Esophagus muscularis mucosa (tissue), 3 donors: ENCODE data around the gene TYR.

Experiments used
- CTCF ChIP-seq, 3 experiments: fragments of 200-600 bp in 2 of 3; fragments of 450-650 bp in 1 of 3; sonication (generic) in 2 of 3; IDR thresholded peaks; one replicate each; pipeline ENCODE4 v1.5.1; 2017 to 2019; ENCODE audit warnings: antibody characterized with exemption in 3 of 3, mild to moderate bottlenecking in 2 of 3, moderate library complexity in 1 of 3
- POLR2AphosphoS5 ChIP-seq, 2 donors: sonication (generic); formaldehyde crosslinking; IDR thresholded peaks; one replicate each; pipeline ENCODE4 v1.6.1; 2017; ENCODE audit warnings: antibody characterized with exemption in 2 of 2

DNA sequence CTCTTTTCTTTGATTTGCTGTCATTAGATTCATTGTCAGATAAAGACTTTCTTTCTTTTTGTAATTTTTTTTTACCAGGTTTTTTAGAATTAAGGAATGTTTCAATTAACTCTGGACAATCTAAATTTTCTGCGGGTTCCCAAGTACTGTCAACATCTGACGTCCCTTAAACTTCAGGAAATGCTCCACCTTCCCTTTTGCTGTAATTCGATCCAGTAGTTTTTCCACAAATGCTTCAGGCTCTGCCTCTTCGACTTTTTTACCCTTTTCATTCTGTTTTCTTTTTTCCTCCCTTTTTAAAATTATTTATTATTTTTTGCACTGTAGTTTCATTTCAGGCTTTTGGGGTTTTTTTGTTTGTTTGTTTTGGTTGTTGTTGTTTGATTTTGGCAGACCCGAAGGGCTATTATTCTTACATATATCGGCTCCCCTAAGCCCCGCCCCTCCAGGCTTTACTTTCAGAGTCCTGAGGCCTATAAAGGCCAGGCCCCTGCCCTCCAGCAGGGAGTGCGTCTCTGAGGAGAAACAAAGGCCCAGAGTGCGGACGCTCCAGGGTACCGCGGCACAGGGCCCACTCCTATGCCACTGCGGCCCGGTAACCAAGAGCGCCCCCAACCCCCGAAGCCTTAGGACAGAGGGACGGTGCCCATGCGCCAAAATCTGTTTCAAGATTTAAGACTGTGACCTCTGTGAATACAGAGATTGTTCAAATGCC lies 116.4 kb downstream of the TYR start:
- TF ChIP-seq CTCF (IDR thresholded peaks at IDR 0.05) (no peak), POLR2AphosphoS5 (IDR thresholded peaks at IDR 0.05) (no peak)
